Neural crest cell (in vitro differentiated cells): ENCODE measurements around the gene UNC50. TPM values are rescaled to one million over a fixed set of nuclear protein-coding genes. Genes with fewer than 3 reads are reported as not detected.

Experiments used
- DNase-seq: peaks from one replicate; pipeline ENCODE4 v3.0.0; 2021; ENCODE audit warnings: low read depth, mixed read lengths, low spot score
- H3K27ac Mint-ChIP-seq: one replicate; pipeline ENCODE4 v1.8.0; 2021; ENCODE audit warnings: mild to moderate bottlenecking, mixed read lengths; ENCODE audit not compliant: unreplicated experiment
- H3K27me3 Mint-ChIP-seq: 2 replicates; pipeline ENCODE4 v1.8.0; 2021; ENCODE audit warnings: low read depth, mild to moderate bottlenecking, mixed read lengths
- H3K36me3 Mint-ChIP-seq: 2 replicates; pipeline ENCODE4 v1.8.0; 2021; ENCODE audit warnings: low read depth, mild to moderate bottlenecking, mixed read lengths
- H3K4me1 Mint-ChIP-seq: 2 replicates; pipeline ENCODE4 v1.8.0; 2021; ENCODE audit warnings: mixed read lengths
- H3K4me3 Mint-ChIP-seq: one replicate; pipeline ENCODE4 v1.8.0; 2021; ENCODE audit warnings: mild to moderate bottlenecking, mixed read lengths
- H3K9me3 Mint-ChIP-seq: 2 replicates; pipeline ENCODE4 v1.8.0; 2021; ENCODE audit warnings: mixed read lengths
- long read RNA-seq: library from polyadenylated mRNA; unstranded; transcript quantifications from one replicate; pipeline ENCODE4 v2.0.0, GENCODE V29; 2020
- total RNA-seq: library from RNA; stranded (reverse); gene quantifications from 2 replicates; pipeline ENCODE4 v1.2.1, GENCODE V29; 2021
- TF ChIP-seq, protein P1 (sequence below): fragments of 200-600 bp; sonication (generic); conservative IDR thresholded peaks from 2 replicates; pipeline ENCODE4 v1.5.0; 2021; ENCODE audit warnings: antibody characterized with exemption, mild to moderate bottlenecking

The UNC50 gene, protein sequence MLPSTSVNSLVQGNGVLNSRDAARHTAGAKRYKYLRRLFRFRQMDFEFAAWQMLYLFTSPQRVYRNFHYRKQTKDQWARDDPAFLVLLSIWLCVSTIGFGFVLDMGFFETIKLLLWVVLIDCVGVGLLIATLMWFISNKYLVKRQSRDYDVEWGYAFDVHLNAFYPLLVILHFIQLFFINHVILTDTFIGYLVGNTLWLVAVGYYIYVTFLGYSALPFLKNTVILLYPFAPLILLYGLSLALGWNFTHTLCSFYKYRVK
- 44.0 and 48.3 TPM in 2 replicates for total RNA-seq
- long read RNA-seq, transcript UNC50-201 (6 exons, 1,143 nt): major isoform, 93 of 116 reads
- long read RNA-seq, partial matches to known transcripts: 3 of 116 reads
- long read RNA-seq, other reads (novel, unspliced or antisense): 19 of 116 reads

DNA sequence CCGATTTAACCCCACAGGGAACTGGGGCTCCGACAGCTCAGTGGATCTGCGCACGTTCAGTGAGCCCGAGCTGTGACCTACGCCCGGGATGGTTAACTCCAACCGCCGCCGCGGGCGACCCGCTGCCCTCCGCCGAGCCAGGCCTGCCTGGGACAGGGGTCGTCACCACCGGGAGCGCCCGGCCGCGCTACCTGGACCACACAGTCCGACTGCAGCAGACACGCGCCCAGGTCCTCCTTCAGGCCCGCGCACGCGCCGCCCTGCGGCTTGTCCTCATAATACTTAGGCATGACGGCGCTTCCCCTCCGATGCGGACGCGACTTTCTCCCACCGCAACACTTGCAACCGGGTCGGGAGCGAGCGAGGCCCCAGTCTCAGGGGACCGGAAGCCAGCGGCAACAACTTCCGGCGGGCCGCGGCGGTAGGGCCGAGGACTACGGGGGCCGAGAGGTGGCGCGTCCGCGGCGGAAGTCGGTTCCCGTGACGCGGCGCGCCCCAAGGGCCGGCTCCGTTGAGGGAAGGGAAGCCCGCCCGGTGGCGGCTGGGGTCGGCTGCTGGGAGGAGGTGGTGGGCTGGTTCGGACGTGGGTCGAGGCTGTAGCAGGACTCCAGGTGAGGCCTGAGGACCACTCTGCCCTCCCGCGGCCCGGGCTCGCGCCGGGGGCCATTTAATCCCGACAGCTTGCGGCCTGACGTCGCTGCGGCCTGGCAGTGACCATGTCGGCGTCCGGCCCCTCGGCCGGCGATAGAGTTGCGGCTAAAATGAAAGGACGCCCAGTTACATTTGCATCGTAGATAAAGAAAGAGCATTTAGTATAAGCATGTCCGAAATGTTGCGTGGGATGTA is at the start of gene UNC50, which contains the start of gene COA5:
Gene UNC50, plus strand, starts transcription at position 474 of the 846 bp plus-strand sequence. CDS start 1,171 bp downstream, outside the sequence.
Gene COA5, minus strand, starts transcription at position 397 of the 846 bp plus-strand sequence. Its CDS starts 107 bp downstream, at position 290.
- Mint-ChIP-seq H3K27me3 (no peaks in the 10 kb centered on the region), H3K4me3 (peak within 1 kb of the TSS; percentile 88), H3K27ac (peak within 1 kb of the TSS; percentile 86), H3K36me3 (peaks cover 3% of the 10 kb centered on the region), H3K4me1 (peaks cover 38% of the 10 kb centered on the region), H3K9me3 (no peaks in the 10 kb centered on the region)
- TF ChIP-seq, protein P1, sequence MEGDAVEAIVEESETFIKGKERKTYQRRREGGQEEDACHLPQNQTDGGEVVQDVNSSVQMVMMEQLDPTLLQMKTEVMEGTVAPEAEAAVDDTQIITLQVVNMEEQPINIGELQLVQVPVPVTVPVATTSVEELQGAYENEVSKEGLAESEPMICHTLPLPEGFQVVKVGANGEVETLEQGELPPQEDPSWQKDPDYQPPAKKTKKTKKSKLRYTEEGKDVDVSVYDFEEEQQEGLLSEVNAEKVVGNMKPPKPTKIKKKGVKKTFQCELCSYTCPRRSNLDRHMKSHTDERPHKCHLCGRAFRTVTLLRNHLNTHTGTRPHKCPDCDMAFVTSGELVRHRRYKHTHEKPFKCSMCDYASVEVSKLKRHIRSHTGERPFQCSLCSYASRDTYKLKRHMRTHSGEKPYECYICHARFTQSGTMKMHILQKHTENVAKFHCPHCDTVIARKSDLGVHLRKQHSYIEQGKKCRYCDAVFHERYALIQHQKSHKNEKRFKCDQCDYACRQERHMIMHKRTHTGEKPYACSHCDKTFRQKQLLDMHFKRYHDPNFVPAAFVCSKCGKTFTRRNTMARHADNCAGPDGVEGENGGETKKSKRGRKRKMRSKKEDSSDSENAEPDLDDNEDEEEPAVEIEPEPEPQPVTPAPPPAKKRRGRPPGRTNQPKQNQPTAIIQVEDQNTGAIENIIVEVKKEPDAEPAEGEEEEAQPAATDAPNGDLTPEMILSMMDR: no peak
- DNase-seq: peak; percentile 78

DNA sequence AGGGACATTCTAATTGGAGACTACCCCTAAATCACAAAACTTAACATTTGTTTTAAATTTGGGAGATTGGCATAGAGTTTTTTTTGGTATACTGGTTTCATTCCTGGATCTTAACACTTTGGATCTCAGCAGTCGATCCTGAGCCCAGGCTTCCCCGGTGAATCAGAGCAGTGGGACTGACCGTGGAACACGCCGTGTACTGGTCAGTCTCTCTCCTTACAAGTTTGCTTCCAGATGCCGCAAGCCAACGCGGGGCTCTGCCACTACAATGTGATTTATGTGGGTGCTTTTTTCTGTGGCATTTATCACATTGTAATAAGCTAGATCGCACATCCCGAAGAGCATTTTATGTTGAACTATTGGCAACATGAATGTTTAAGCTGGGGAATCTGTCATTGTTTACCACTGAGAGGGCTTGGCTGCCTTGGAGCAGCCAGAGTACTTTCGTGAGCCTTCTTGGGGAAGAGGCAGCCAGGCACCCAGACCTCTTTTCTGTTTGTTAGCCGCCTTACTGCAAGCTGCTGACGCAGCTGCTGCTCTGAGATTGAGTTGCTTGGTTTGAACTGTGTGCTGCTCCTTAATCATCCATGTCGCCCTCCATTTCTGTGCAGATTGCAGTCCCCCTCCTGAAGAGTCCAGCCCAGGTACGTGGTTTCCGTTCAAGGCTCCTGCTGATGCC is 49.4 kb upstream of the UNC50 start:
- H3K9me3 Mint-ChIP-seq: no peaks in the 10 kb centered on the region
- no peaks in the 10 kb centered on the region for H3K4me1 Mint-ChIP-seq
- peaks cover 2% of the 10 kb centered on the region for H3K36me3 Mint-ChIP-seq

DNA sequence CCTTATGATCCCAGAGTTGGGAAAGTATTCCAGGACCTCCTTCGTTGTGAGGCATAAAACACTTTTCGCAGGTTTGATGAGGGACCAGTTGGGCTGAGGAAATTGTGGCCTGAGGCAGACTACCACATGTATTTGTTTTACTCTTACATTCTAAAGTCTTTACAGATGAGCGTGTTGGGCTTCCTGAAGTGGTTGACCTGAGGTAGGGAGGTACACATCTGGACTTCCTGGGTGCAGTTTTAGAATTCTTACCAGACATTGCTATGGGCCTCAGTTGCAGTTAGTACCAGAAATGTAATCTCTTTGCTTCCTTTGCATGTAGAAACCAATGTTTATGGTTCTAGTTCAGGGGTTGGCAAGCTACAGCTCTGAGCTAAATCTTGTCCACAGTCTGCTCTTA is 48.8 kb upstream of the UNC50 start:
- H3K36me3 Mint-ChIP-seq: peaks cover 2% of the 10 kb centered on the region
- no peak overlapping the region for H3K27ac Mint-ChIP-seq
- H3K4me1 Mint-ChIP-seq: no peaks in the 10 kb centered on the region
- H3K9me3 Mint-ChIP-seq: no peaks in the 10 kb centered on the region
- no peak for DNase-seq
- TF ChIP-seq, protein P1: no peak
- no peaks in the 10 kb centered on the region for H3K27me3 Mint-ChIP-seq
- H3K4me3 Mint-ChIP-seq: no peak overlapping the region

More for the DNA sequence above, 49.4 kb upstream of the UNC50 start:
- H3K27ac Mint-ChIP-seq: no peak overlapping the region
- no peak overlapping the region for H3K4me3 Mint-ChIP-seq
- no peaks in the 10 kb centered on the region for H3K27me3 Mint-ChIP-seq
- DNase-seq: no peak
- TF ChIP-seq, protein P1: no peak

DNA sequence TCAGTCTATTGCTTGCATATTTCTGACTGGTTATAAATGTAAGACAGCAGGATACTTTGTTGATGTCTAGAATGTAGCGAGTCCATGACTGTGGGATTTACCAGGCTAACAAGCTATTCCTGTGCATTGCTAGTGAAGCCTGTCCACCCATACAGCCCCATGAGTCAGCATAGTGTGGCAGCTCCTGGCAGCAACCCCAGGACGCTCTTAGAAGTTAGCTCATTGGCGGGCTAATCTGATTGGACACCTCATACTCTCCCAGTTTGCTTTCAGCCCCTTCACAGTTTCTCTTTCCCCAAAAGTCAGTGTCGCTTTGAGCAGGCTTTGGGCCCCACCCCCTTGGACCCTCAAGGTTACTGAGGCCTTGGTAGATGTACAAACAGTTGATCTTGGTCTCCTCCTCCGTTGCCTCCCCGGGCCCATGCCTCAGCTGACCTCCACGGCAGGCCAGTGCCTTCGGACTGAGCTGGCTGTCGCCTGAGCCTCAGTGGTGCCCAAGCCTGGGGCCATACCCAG is 48.1 kb upstream of the UNC50 start:
- H3K27ac Mint-ChIP-seq: no peak overlapping the region
- no peaks in the 10 kb centered on the region for H3K9me3 Mint-ChIP-seq
- DNase-seq: no peak
- H3K27me3 Mint-ChIP-seq: no peaks in the 10 kb centered on the region
- H3K4me1 Mint-ChIP-seq: no peaks in the 10 kb centered on the region
- no peaks in the 10 kb centered on the region for H3K36me3 Mint-ChIP-seq
- TF ChIP-seq, protein P1: no peak
- H3K4me3 Mint-ChIP-seq: no peak overlapping the region

DNA sequence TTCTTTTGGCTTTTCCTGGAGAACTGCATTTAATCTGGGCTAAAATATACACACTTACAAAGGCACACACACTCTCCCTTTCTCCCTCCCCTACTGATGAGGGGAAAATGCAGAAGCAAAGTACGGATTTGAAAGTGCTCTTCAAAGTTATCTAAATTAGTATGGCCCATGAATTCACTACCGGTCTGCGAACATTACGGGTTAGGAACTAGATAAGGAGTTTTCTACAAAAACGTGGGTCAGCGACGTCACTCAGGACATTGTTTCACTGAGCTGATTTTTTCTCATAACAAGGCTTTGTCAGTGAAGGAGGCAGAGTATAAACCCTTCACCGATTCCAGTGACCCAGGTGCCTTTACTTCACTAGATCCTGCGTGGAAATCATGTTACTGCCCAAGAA is 47.4 kb upstream of the UNC50 start:
- TF ChIP-seq, protein P1: no peak
- H3K4me1 Mint-ChIP-seq: no peaks in the 10 kb centered on the region
- no peak for DNase-seq
- H3K36me3 Mint-ChIP-seq: no peaks in the 10 kb centered on the region
- H3K27ac Mint-ChIP-seq: no peak overlapping the region
- H3K4me3 Mint-ChIP-seq: no peak overlapping the region
- no peaks in the 10 kb centered on the region for H3K27me3 Mint-ChIP-seq
- H3K9me3 Mint-ChIP-seq: no peaks in the 10 kb centered on the region
